HEK293 (cell line): Measurements from ENCODE around the gene EPS8L1.
A peak's percentile ranks its signal among the peaks of the same experiment; 100 is the strongest.
"Not testable (repeated sequence)": the region's sequence is repeated elsewhere in the genome, so short reads cannot be mapped to it uniquely, and the experiment has no call there.

ENCODE experiments used
- CTCF ChIA-PET: fragments of 350-600 bp; formaldehyde crosslinking; extraction: SDS; loops from one replicate; lab custom pipeline; 2021; ENCODE audit warnings: antibody characterized with exemption; lab: Yijun Ruan, JAX
- POLR2A ChIA-PET: fragments of 300-600 bp; formaldehyde crosslinking; extraction: SDS; loops from one replicate; lab custom pipeline; 2020; ENCODE audit warnings: antibody characterized with exemption, inconsistent platforms; lab: Yijun Ruan, JAX
- H3K27ac ChIP-seq: fragments of 200-500 bp; sonication (Bioruptor generic); 2 replicates; pipeline ENCODE4 v1.5.1; 2014; ENCODE audit warnings: low read depth, low read length, control low read depth, inconsistent platforms; ENCODE audit errors: extremely low read depth
- H3K36me3 ChIP-seq, 2 experiments: fragments of 200-500 bp in 1 of 2; sonication (Bioruptor generic) in 1 of 2; 1 replicate in 1 of 2; 2 replicates in 1 of 2; pipeline ENCODE4 v1.5.1; 2014 to 2017; ENCODE audit warnings: inconsistent platforms in 2 of 2, low read length in 2 of 2; ENCODE audit not compliant: control insufficient read depth in 2 of 2, insufficient read depth in 1 of 2
- H3K4me1 ChIP-seq: fragments of 200-500 bp; sonication (Bioruptor generic); 2 replicates; pipeline ENCODE4 v1.5.1; 2014; ENCODE audit warnings: mild to moderate bottlenecking, low read length, inconsistent platforms; ENCODE audit not compliant: control insufficient read depth, insufficient read depth
- H3K4me3 ChIP-seq: 2 replicates; pipeline ENCODE4 v1.5.1; 2011; ENCODE audit warnings: low read depth, mild to moderate bottlenecking, control low read depth, low read length, moderate library complexity
- H3K9me3 ChIP-seq: fragments of 200-500 bp; sonication (Bioruptor generic); 2 replicates; pipeline ENCODE4 v1.5.1; 2014; ENCODE audit warnings: low read depth, low read length, inconsistent platforms; ENCODE audit not compliant: control insufficient read depth, insufficient read depth
- PRDM1 ChIP-seq: fragments of 450-650 bp; formaldehyde crosslinking; IDR thresholded peaks from 2 replicates; pipeline ENCODE4; 2016; ENCODE audit warnings: missing biosample characterization, missing genetic modification characterization
- REPIN1 ChIP-seq: fragments of 450-650 bp; formaldehyde crosslinking; IDR thresholded peaks from 2 replicates; pipeline ENCODE4 v1.5.1; 2017; ENCODE audit warnings: missing biosample characterization, missing genetic modification characterization, low read depth
- REST ChIP-seq: fragments of 450-650 bp; formaldehyde crosslinking; IDR thresholded peaks from 2 replicates; pipeline ENCODE4 v1.5.1; 2016; ENCODE audit warnings: missing biosample characterization, missing genetic modification characterization
- SALL2 ChIP-seq: fragments of 450-650 bp; formaldehyde crosslinking; IDR thresholded peaks from 2 replicates; pipeline ENCODE4 v1.5.0; 2017; ENCODE audit warnings: missing biosample characterization, mild to moderate bottlenecking, missing genetic modification characterization, borderline replicate concordance
- ZFHX2 ChIP-seq: fragments of 450-650 bp; formaldehyde crosslinking; conservative IDR thresholded peaks from 2 replicates; pipeline ENCODE4 v1.5.1; 2016; ENCODE audit warnings: missing biosample characterization, missing genetic modification characterization
- ZNF132 ChIP-seq: fragments of 450-650 bp; formaldehyde crosslinking; IDR thresholded peaks from 2 replicates; pipeline ENCODE4 v1.5.1; 2017; ENCODE audit warnings: missing biosample characterization, missing genetic modification characterization, borderline replicate concordance
- ZNF366 ChIP-seq: fragments of 450-650 bp; formaldehyde crosslinking; conservative IDR thresholded peaks from 2 replicates; pipeline ENCODE4 v1.5.1; 2016; ENCODE audit warnings: missing biosample characterization, missing genetic modification characterization
- ZNF433 ChIP-seq: fragments of 450-650 bp; formaldehyde crosslinking; IDR thresholded peaks from 2 replicates; pipeline ENCODE4 v1.5.1; 2016; ENCODE audit warnings: missing biosample characterization, missing genetic modification characterization, low read depth
- ZNF473 ChIP-seq: fragments of 450-650 bp; formaldehyde crosslinking; IDR thresholded peaks from 2 replicates; pipeline ENCODE4 v1.5.1; 2017; ENCODE audit warnings: missing biosample characterization, missing genetic modification characterization
- ZNF629 ChIP-seq: fragments of 450-650 bp; formaldehyde crosslinking; IDR thresholded peaks from 2 replicates; pipeline ENCODE4 v1.5.1; 2017; ENCODE audit warnings: missing biosample characterization, missing genetic modification characterization
- ZNF707 ChIP-seq: fragments of 450-650 bp; formaldehyde crosslinking; IDR thresholded peaks from 2 replicates; pipeline ENCODE4 v1.5.1; 2016; ENCODE audit warnings: missing biosample characterization, missing genetic modification characterization
- ZNF76 ChIP-seq: fragments of 450-650 bp; formaldehyde crosslinking; IDR thresholded peaks from 2 replicates; pipeline ENCODE4; 2016; ENCODE audit warnings: low read depth, missing biosample characterization, missing genetic modification characterization, borderline replicate concordance
- ZNF785 ChIP-seq: fragments of 450-650 bp; formaldehyde crosslinking; IDR thresholded peaks from 2 replicates; pipeline ENCODE4 v1.5.1; 2016; ENCODE audit warnings: missing biosample characterization, missing genetic modification characterization
- ZNF837 ChIP-seq: fragments of 450-650 bp; formaldehyde crosslinking; IDR thresholded peaks from 2 replicates; pipeline ENCODE4 v1.5.1; 2016; ENCODE audit warnings: missing biosample characterization, missing genetic modification characterization
- TF ChIP-seq, protein P1 (sequence below): fragments of 450-650 bp; formaldehyde crosslinking; IDR thresholded peaks from 2 replicates; pipeline ENCODE4 v1.5.1; 2016; ENCODE audit warnings: missing biosample characterization, missing genetic modification characterization
- TF ChIP-seq, protein P2 (sequence below): fragments of 450-650 bp; formaldehyde crosslinking; conservative IDR thresholded peaks from 2 replicates; pipeline ENCODE4 v1.5.1; 2016; ENCODE audit warnings: low read depth, missing biosample characterization, missing genetic modification characterization

Gene EPS8L1

GRCh38 chr19:55063492-55063843 lies 12.2 kb upstream of the EPS8L1 start:
- TF ChIP-seq SALL2 (tag by site-specific recombination) (no peak), ZNF473 (no peak), ZNF629 (peak; percentile 1; the same call in 1 of the 2 replicates), ZNF785 (tag by site-specific recombination) (0 out of 2 replicates have a peak, but pooled peaks have one; percentile 4)
- TF ChIP-seq, protein P1, sequence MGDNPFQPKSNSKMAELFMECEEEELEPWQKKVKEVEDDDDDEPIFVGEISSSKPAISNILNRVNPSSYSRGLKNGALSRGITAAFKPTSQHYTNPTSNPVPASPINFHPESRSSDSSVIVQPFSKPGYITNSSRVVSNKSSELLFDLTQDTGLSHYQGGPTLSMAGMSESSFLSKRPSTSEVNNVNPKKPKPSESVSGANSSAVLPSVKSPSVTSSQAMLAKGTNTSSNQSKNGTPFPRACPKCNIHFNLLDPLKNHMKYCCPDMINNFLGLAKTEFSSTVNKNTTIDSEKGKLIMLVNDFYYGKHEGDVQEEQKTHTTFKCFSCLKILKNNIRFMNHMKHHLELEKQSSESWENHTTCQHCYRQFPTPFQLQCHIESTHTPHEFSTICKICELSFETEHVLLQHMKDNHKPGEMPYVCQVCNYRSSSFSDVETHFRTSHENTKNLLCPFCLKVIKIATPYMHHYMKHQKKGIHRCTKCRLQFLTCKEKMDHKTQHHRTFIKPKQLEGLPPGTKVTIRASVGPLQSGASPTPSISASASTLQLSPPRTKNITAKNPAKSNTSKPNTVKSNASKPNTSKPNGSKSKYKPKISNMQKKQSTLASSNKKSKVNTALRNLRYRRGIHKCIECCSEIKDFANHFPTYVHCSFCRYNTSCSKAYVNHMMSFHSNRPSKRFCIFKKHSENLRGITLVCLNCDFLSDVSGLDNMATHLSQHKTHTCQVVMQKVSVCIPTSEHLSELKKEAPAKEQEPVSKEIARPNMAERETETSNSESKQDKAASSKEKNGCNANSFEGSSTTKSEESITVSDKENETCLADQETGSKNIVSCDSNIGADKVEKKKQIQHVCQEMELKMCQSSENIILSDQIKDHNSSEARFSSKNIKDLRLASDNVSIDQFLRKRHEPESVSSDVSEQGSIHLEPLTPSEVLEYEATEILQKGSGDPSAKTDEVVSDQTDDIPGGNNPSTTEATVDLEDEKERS, result no peak
- TF ChIP-seq, all 188 proteins: peak for 2
- no peaks in the 10 kb centered on the region for H3K4me1 ChIP-seq
- ChIA-PET POLR2A (interaction anchor here (0.5 to 1.4 kb wide), 11 partner anchors 25 to 615 kb away, joined by 3 to 5 read pairs (median 3); partner anchors contain the start of genes GP6, ISOC2, LENG8 and PPP6R1), CTCF (interaction anchor here (0.7 to 2.1 kb wide), 5 partner anchors 9 to 569 kb away, joined by 3 to 9 read pairs (median 3); no protein-coding TSS in a partner anchor)
- peaks cover 3 to 8% of the 10 kb centered on the region in 2 experiments; a peak in 2 of 3 replicates for H3K36me3 ChIP-seq
- H3K4me3 ChIP-seq, result no peak overlapping the region
- no peak overlapping the region for H3K27ac ChIP-seq
- no peaks in the 10 kb centered on the region for H3K9me3 ChIP-seq

DNA sequence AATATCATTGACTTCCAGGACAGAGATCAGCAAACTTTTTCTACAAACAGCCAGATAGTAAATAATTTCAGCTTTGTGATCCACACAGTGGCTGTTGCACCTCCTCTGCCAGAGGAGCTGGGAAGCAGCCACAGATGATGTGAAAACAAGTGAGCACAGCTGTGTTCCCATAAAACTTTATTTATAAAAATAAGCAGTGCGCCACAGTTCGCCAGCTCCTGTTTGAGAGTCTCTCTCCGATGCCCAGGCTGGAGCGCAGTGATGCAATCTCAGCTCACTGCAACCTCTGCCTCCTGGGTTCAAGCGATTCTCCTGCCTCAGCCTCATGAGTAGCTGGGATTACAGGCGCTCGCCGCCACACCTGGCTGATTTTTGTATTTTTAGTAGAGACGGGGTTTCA lies 10.2 kb upstream of the EPS8L1 start:
- H3K4me3 ChIP-seq, H3K4me1 ChIP-seq, H3K27ac ChIP-seq, H3K9me3 ChIP-seq, POLR2A ChIA-PET, H3K36me3 ChIP-seq: not testable (repeated sequence)
- CTCF ChIA-PET, result interaction anchor here (0.6 to 2.1 kb wide), 3 partner anchors 11 to 23 kb away, joined by 3 to 9 read pairs (median 3); no protein-coding TSS in a partner anchor

GRCh38 chr19:55066107-55066709 lies 9.5 kb upstream of the EPS8L1 start:
- Histone ChIP-seq H3K36me3 (no peaks in the 10 kb centered on the region; a peak in 1 of 3 replicates), H3K4me3 (no peak overlapping the region), H3K4me1 (peaks cover 4% of the 10 kb centered on the region; the same call in 1 of the 2 replicates), H3K27ac (no peak overlapping the region), H3K9me3 (no peaks in the 10 kb centered on the region)
- ChIA-PET CTCF (interaction anchor here (0.8 kb wide), 1 partner anchor 11 kb away, joined by 3 read pairs; no protein-coding TSS in a partner anchor), POLR2A (interaction anchor here (0.6 kb wide), 1 partner anchor 14 kb away, joined by 5 read pairs; no protein-coding TSS in a partner anchor)
- TF ChIP-seq ZNF132 (tag by site-specific recombination) (no peak), ZNF433 (tag by site-specific recombination) (no peak), ZNF76 (tag by site-specific recombination) (0 out of 2 replicates have a peak, but pooled peaks have one; percentile 17), ZNF837 (tag by site-specific recombination) (no peak), REST (tag by site-specific recombination) (peak; percentile 96), ZFHX2 (tag by site-specific recombination) (no peak), PRDM1 (tag by site-specific recombination) (peak; percentile 99), ZNF366 (peak; percentile 85; the same call in 1 of the 2 replicates), REPIN1 (no peak), ZNF707 (no peak)
- TF ChIP-seq, protein P2, sequence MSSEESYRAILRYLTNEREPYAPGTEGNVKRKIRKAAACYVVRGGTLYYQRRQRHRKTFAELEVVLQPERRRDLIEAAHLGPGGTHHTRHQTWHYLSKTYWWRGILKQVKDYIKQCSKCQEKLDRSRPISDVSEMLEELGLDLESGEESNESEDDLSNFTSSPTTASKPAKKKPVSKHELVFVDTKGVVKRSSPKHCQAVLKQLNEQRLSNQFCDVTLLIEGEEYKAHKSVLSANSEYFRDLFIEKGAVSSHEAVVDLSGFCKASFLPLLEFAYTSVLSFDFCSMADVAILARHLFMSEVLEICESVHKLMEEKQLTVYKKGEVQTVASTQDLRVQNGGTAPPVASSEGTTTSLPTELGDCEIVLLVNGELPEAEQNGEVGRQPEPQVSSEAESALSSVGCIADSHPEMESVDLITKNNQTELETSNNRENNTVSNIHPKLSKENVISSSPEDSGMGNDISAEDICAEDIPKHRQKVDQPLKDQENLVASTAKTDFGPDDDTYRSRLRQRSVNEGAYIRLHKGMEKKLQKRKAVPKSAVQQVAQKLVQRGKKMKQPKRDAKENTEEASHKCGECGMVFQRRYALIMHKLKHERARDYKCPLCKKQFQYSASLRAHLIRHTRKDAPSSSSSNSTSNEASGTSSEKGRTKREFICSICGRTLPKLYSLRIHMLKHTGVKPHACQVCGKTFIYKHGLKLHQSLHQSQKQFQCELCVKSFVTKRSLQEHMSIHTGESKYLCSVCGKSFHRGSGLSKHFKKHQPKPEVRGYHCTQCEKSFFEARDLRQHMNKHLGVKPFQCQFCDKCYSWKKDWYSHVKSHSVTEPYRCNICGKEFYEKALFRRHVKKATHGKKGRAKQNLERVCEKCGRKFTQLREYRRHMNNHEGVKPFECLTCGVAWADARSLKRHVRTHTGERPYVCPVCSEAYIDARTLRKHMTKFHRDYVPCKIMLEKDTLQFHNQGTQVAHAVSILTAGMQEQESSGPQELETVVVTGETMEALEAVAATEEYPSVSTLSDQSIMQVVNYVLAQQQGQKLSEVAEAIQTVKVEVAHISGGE (tag by site-specific recombination), result no peak
